Fibroblast of gingiva (primary cell): ENCODE results near the gene ZSCAN9.
A peak's percentile ranks its signal among the peaks of the same experiment; 100 is the strongest.

Source experiments
- DNase-seq: peaks from one replicate; pipeline ENCODE4 v3.0.0-alpha.2; 2011; ENCODE audit warnings: low read depth

The ZSCAN9 gene

GRCh38 chr6:28220257-28221133, 4.6 kb upstream of the ZSCAN9 start:
- DNase-seq = no peak

GRCh38 chr6:28224131-28225055, 682 bp upstream of the ZSCAN9 start:
- DNase-seq = no peak

- DNase-seq = no peak
These were observed 1.4 kb downstream of the ZSCAN9 start for GRCh38 chr6:28226460-28226859.

GRCh38 chr6:28232785-28233184, 7.7 kb downstream of the ZSCAN9 start:
- no peak for DNase-seq

GRCh38 chr6:28235912-28236452, 10.9 kb downstream of the ZSCAN9 start:
- DNase-seq = no peak

GRCh38 chr6:28239636-28240035, 14.6 kb downstream of the ZSCAN9 start:
- no peak for DNase-seq

- DNase-seq = no peak
These were observed 15.4 kb downstream of the ZSCAN9 start for GRCh38 chr6:28240471-28240870.

- no peak for DNase-seq
These were observed 18.9 kb downstream of the ZSCAN9 start for GRCh38 chr6:28243946-28244345.

GRCh38 chr6:28245206-28245941, 20.3 kb downstream of the ZSCAN9 start:
- no peak for DNase-seq

- DNase-seq = peak; percentile 76
These were observed 23.8 kb downstream of the ZSCAN9 start for GRCh38 chr6:28248916-28249315.

GRCh38 chr6:28250747-28251146, 25.7 kb downstream of the ZSCAN9 start:
- no peak for DNase-seq

GRCh38 chr6:28251661-28252008, 26.6 kb downstream of the ZSCAN9 start:
- DNase-seq = no peak

GRCh38 chr6:28252009-28252975, 27.2 kb downstream of the ZSCAN9 start, which contains the start of gene ZKSCAN4:
TSS of gene ZKSCAN4 (minus strand) at chr6:28252269. CDS start at chr6:28251980, 289 bp downstream.
- peak; percentile 91 for DNase-seq

- DNase-seq = no peak
These were observed 29.0 kb downstream of the ZSCAN9 start for GRCh38 chr6:28254121-28254519.

- DNase-seq = no peak
These were observed 32.0 kb downstream of the ZSCAN9 start for GRCh38 chr6:28257042-28257441.

- DNase-seq = peak; percentile 77
These were observed 34.1 kb downstream of the ZSCAN9 start, which contains the start of gene NKAPL for GRCh38 chr6:28258877-28259777. TSS of gene NKAPL (plus strand) at chr6:28259297. CDS start at chr6:28259372, 75 bp downstream.

- peak; percentile 44 for DNase-seq
These were observed 38.8 kb downstream of the ZSCAN9 start for GRCh38 chr6:28263922-28264321.

GRCh38 chr6:28264834-28265401, 39.8 kb downstream of the ZSCAN9 start:
- DNase-seq = no peak

GRCh38 chr6:28266563-28266961, 41.5 kb downstream of the ZSCAN9 start:
- DNase-seq = no peak
